Sigmoid colon (tissue), 4 donors: ENCODE measurements around the gene MPV17L2.

Experiments used
- EP300 ChIP-seq, 4 donors: sonication (generic); formaldehyde crosslinking; IDR thresholded peaks; one replicate each; pipeline ENCODE4 v1.6.1; 2017; ENCODE audit warnings: antibody characterized with exemption in 4 of 4
- POLR2A ChIP-seq, 2 donors: fragments of 450-650 bp; IDR thresholded peaks; one replicate each; pipeline ENCODE4 v1.6.1; 2016; ENCODE audit warnings: antibody characterized with exemption in 2 of 2, mild to moderate bottlenecking in 2 of 2, moderate library complexity in 2 of 2
- POLR2AphosphoS5 ChIP-seq, 4 donors: sonication (generic); formaldehyde crosslinking; IDR thresholded peaks; one replicate each; pipeline ENCODE4 v1.6.1; 2017; ENCODE audit warnings: antibody characterized with exemption in 4 of 4
- TF ChIP-seq, protein P1 (sequence below), 4 experiments: fragments of 450-650 bp in 3 of 4; fragments of 200-600 bp in 1 of 4; IDR thresholded peaks; one replicate each; pipeline ENCODE4 v1.5.1; 2016 to 2019; ENCODE audit warnings: antibody characterized with exemption in 4 of 4, mild to moderate bottlenecking in 3 of 4, moderate library complexity in 2 of 4

DNA sequence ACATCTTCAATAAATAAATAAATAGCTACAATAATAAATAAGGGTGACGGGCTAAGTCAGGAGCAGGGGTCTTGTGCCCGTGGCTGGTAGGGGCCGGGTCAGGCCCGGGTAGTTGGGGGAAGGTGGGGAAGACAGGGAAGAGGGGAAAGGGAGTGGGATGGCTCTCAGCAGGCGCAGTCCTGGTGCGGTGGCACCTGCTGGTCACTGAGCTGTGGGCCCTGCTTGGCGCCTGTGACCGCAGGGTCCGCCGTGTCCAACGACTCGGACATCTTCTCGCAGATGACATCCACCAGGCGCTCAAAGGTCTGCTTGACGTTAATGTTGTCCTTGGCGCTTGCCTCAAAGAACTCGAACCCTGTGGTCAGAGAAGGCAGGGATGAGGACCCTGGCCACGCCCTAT is 4.3 kb downstream of the MPV17L2 start:
- TF ChIP-seq, protein P1, sequence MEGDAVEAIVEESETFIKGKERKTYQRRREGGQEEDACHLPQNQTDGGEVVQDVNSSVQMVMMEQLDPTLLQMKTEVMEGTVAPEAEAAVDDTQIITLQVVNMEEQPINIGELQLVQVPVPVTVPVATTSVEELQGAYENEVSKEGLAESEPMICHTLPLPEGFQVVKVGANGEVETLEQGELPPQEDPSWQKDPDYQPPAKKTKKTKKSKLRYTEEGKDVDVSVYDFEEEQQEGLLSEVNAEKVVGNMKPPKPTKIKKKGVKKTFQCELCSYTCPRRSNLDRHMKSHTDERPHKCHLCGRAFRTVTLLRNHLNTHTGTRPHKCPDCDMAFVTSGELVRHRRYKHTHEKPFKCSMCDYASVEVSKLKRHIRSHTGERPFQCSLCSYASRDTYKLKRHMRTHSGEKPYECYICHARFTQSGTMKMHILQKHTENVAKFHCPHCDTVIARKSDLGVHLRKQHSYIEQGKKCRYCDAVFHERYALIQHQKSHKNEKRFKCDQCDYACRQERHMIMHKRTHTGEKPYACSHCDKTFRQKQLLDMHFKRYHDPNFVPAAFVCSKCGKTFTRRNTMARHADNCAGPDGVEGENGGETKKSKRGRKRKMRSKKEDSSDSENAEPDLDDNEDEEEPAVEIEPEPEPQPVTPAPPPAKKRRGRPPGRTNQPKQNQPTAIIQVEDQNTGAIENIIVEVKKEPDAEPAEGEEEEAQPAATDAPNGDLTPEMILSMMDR (IDR thresholded peaks at IDR 0.05): no peak
- no peak for TF ChIP-seq POLR2A (IDR thresholded peaks at IDR 0.05)
- no peak for TF ChIP-seq EP300 (IDR thresholded peaks at IDR 0.05)
- no peak for TF ChIP-seq POLR2AphosphoS5 (IDR thresholded peaks at IDR 0.05)
